ENCODE measurements around the gene RIMS3.

The RIMS3 gene

GRCh38 chr1:40691538-40692428, 26.3 kb upstream of the RIMS3 start, which contains the start of gene NFYC:
NFYC (plus strand) TSS chr1:40691704; CDS start chr1:40738844, 47,140 bp downstream.
- peak; percentile 98 to 99 for DNase-seq

- DNase-seq = no peak
Measured at GRCh38 chr1:40690771-40691537, 25.5 kb upstream of the RIMS3 start.

- DNase-seq = no peak
Measured at GRCh38 chr1:40689737-40690136, 24.3 kb upstream of the RIMS3 start.

GRCh38 chr1:40687661-40688060, 22.2 kb upstream of the RIMS3 start:
- no peak for DNase-seq

GRCh38 chr1:40687059-40687458, 21.6 kb upstream of the RIMS3 start:
- DNase-seq = no peak

GRCh38 chr1:40684669-40685068, 19.2 kb upstream of the RIMS3 start:
- DNase-seq = no peak

GRCh38 chr1:40679165-40679953, 13.9 kb upstream of the RIMS3 start:
- DNase-seq = no peak

- DNase-seq = no peak
Measured at GRCh38 chr1:40676501-40676900, 11.0 kb upstream of the RIMS3 start.

- DNase-seq = no peak
Measured at GRCh38 chr1:40673452-40673851, 8.0 kb upstream of the RIMS3 start.

GRCh38 chr1:40668769-40669525, 3.5 kb upstream of the RIMS3 start:
- peak; percentile 19 to 69 for DNase-seq

- DNase-seq = no peak
Measured at GRCh38 chr1:40664791-40665190, 691 bp downstream of the RIMS3 start.

- DNase-seq = no peak
Measured at GRCh38 chr1:40664167-40664537, 1.3 kb downstream of the RIMS3 start.

- peak in 1 of 2 experiments; percentile 43 for DNase-seq
Measured at GRCh38 chr1:40663324-40664166, 1.9 kb downstream of the RIMS3 start.

- no peak for DNase-seq
Measured at GRCh38 chr1:40662864-40663263, 2.6 kb downstream of the RIMS3 start.

- DNase-seq = no peak
Measured at GRCh38 chr1:40662151-40662550, 3.3 kb downstream of the RIMS3 start.

GRCh38 chr1:40661678-40662077, 3.8 kb downstream of the RIMS3 start:
- no peak for DNase-seq

- DNase-seq = no peak
Measured at GRCh38 chr1:40659649-40659947, 5.9 kb downstream of the RIMS3 start.

- no peak for DNase-seq
Measured at GRCh38 chr1:40658751-40659648, 6.5 kb downstream of the RIMS3 start.

- no peak for DNase-seq
Measured at GRCh38 chr1:40657046-40657445, 8.4 kb downstream of the RIMS3 start.

- no peak for DNase-seq
Measured at GRCh38 chr1:40653851-40654537, 11.5 kb downstream of the RIMS3 start.
